ENCODE measurements around the gene CITED1. TPM values are rescaled to one million over a fixed set of nuclear protein-coding genes. Genes with fewer than 3 reads are reported as not detected.

CITED1 gene
- 0.68 to 0.77 TPM (median 0.77 TPM) in 3 replicates for total RNA-seq
- long read RNA-seq = 0 reads

GRCh38 chrX:72305286-72306084, at the start of gene CITED1:
Gene CITED1 (minus strand): TSS chrX:72305914. CDS start chrX:72302869, 3,045 bp downstream.
- TF ChIP-seq CTCF (IDR thresholded peaks at IDR 0.05) = no peak
- H3K27ac Mint-ChIP-seq (ENCODE audit: unreplicated experiment) = no peak within 1 kb of the TSS

GRCh38 chrX:72352786-72353185, 47.1 kb upstream of the CITED1 start:
- no peak overlapping the region for H3K4me3 Mint-ChIP-seq (ENCODE audit: unreplicated experiment)
- no peak for DNase-seq (ENCODE audit: low spot score)
- H3K4me1 Mint-ChIP-seq (ENCODE audit: low read depth) = no peaks in the 10 kb centered on the region
- H3K9me3 Mint-ChIP-seq (ENCODE audit: low read depth) = no peaks in the 10 kb centered on the region
- no peak overlapping the region for H3K27ac Mint-ChIP-seq (ENCODE audit: unreplicated experiment)
- no peak for TF ChIP-seq CTCF (IDR thresholded peaks at IDR 0.05)
- H3K27me3 Mint-ChIP-seq (ENCODE audit: low read depth) = no peaks in the 10 kb centered on the region
- peaks cover 9% of the 10 kb centered on the region for H3K36me3 Mint-ChIP-seq (ENCODE audit: low read depth)

More at GRCh38 chrX:72305286-72306084, at the start of gene CITED1:
- DNase-seq (ENCODE audit: low spot score) = no peak
- Mint-ChIP-seq H3K27me3 (ENCODE audit: low read depth) (peaks cover 39% of the 10 kb centered on the region), H3K36me3 (ENCODE audit: low read depth) (no peaks in the 10 kb centered on the region), H3K9me3 (ENCODE audit: low read depth) (no peaks in the 10 kb centered on the region), H3K4me1 (ENCODE audit: low read depth) (peaks cover 21% of the 10 kb centered on the region), H3K4me3 (ENCODE audit: unreplicated experiment) (peak within 1 kb of the TSS; percentile 79)

GRCh38 chrX:72351606-72352334, 46.1 kb upstream of the CITED1 start:
- Mint-ChIP-seq H3K4me1 (ENCODE audit: low read depth) (no peaks in the 10 kb centered on the region), H3K4me3 (ENCODE audit: unreplicated experiment) (no peak overlapping the region), H3K27me3 (ENCODE audit: low read depth) (no peaks in the 10 kb centered on the region), H3K9me3 (ENCODE audit: low read depth) (no peaks in the 10 kb centered on the region), H3K36me3 (ENCODE audit: low read depth) (peaks cover 9% of the 10 kb centered on the region), H3K27ac (ENCODE audit: unreplicated experiment) (no peak overlapping the region)
- no peak for DNase-seq (ENCODE audit: low spot score)
- TF ChIP-seq CTCF (IDR thresholded peaks at IDR 0.05) = no peak

GRCh38 chrX:72349190-72349589, 43.5 kb upstream of the CITED1 start:
- Mint-ChIP-seq H3K36me3 (ENCODE audit: low read depth) (peaks cover 9% of the 10 kb centered on the region), H3K4me1 (ENCODE audit: low read depth) (no peaks in the 10 kb centered on the region), H3K4me3 (ENCODE audit: unreplicated experiment) (no peak overlapping the region), H3K27ac (ENCODE audit: unreplicated experiment) (no peak overlapping the region), H3K27me3 (ENCODE audit: low read depth) (no peaks in the 10 kb centered on the region), H3K9me3 (ENCODE audit: low read depth) (no peaks in the 10 kb centered on the region)
- no peak for DNase-seq (ENCODE audit: low spot score)
- no peak for TF ChIP-seq CTCF (IDR thresholded peaks at IDR 0.05)

GRCh38 chrX:72348247-72348979, 42.7 kb upstream of the CITED1 start:
- TF ChIP-seq CTCF (IDR thresholded peaks at IDR 0.05) = no peak
- H3K9me3 Mint-ChIP-seq (ENCODE audit: low read depth) = no peaks in the 10 kb centered on the region
- no peak overlapping the region for H3K4me3 Mint-ChIP-seq (ENCODE audit: unreplicated experiment)
- H3K27ac Mint-ChIP-seq (ENCODE audit: unreplicated experiment) = no peak overlapping the region
- DNase-seq (ENCODE audit: low spot score) = no peak
- H3K36me3 Mint-ChIP-seq (ENCODE audit: low read depth) = peaks cover 9% of the 10 kb centered on the region
- no peaks in the 10 kb centered on the region for H3K27me3 Mint-ChIP-seq (ENCODE audit: low read depth)
- no peaks in the 10 kb centered on the region for H3K4me1 Mint-ChIP-seq (ENCODE audit: low read depth)

Data from chondrocyte (in vitro differentiated cells).